ENCODE data around the gene PPFIA2.
A peak's percentile ranks its signal among the peaks of the same experiment; 100 is the strongest.

Gene PPFIA2

GRCh38 chr12:81627336-81628189 lies 131.6 kb downstream of the PPFIA2 start:
- no peak overlapping the region for H3K27ac ChIP-seq
- TF ChIP-seq ZFX (IDR thresholded peaks at IDR 0.05; ENCODE audit: borderline replicate concordance) (no peak), CTCF (IDR thresholded peaks at IDR 0.05) (peak; percentile 85)

GRCh38 chr12:81626406-81626805 lies 132.7 kb downstream of the PPFIA2 start:
- no peak overlapping the region for H3K27ac ChIP-seq
- no peak for TF ChIP-seq CTCF (IDR thresholded peaks at IDR 0.05)
- no peak for TF ChIP-seq ZFX (IDR thresholded peaks at IDR 0.05; ENCODE audit: borderline replicate concordance)

DNA sequence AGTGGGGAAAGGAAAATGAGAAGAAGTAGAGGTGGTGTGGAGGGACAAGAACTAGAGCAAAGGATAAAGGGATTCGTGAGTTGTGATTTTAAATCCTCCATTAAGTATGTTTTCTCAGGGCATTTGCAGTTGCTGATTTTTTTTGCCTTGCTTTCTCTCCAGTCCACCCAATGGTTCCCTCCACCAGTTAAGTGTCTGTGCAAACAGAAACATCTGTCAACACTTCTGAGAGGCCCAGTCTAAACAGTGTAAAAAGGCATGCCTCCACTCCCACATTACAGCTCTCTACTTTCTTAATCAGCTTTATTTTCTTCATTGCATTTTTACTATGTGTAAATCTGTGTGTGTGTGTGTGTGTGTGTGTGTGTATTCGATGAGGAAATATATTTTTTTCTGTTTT lies 141.2 kb downstream of the PPFIA2 start:
- no peak overlapping the region for H3K27ac ChIP-seq
- no peak for TF ChIP-seq CTCF (IDR thresholded peaks at IDR 0.05)
- no peak for TF ChIP-seq ZFX (IDR thresholded peaks at IDR 0.05; ENCODE audit: borderline replicate concordance)

GRCh38 chr12:81615026-81615588 lies 144.0 kb downstream of the PPFIA2 start:
- TF ChIP-seq ZFX (IDR thresholded peaks at IDR 0.05; ENCODE audit: borderline replicate concordance) (no peak), CTCF (IDR thresholded peaks at IDR 0.05) (no peak)
- no peak overlapping the region for H3K27ac ChIP-seq

DNA sequence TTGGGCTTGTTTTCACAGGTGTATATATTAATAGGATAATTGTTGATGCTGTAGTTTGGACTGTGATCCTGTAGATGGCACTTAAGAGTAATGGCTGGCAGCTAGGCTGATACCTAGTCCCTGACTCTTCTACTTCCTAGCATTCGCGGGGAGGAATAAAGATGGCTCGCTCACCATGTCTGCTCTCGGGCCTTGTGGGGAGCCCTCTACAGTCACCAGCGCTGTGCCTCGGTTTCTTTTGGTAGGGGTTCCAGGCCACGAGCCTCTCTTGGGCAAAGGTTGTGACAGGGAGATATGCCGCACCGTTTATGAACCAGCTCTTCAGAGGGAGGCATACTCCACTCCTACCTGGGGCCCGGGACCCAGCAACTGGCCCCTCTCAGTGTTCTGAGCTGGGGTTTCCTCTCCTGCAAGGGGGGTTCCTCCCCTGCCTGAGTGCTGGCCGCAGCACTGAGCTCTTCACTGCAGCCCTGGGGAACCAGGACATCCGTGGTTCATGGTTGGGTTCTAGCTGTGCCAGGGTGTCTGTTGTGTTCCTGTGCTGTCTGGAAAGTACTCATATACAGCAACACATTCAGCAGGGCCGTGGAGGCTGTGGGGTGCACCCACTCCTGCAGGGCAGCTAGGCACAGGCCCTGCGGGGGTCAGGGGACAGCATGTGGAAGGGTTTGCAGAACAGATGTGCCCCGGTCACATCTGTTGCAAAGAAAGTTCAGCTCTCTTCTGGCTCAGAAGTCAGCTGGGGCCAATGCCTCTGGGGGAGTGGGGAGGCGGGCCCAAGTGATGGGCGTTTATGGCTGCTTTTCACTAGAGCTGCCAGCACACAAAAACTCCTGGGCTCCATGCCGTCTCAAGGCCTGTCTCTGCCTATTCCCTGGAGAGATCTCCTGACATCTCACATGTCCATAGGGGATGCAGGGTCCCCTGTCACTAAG lies 147.9 kb downstream of the PPFIA2 start:
- no peak overlapping the region for H3K27ac ChIP-seq
- TF ChIP-seq CTCF (IDR thresholded peaks at IDR 0.05) = peak; percentile 86
- no peak for TF ChIP-seq ZFX (IDR thresholded peaks at IDR 0.05; ENCODE audit: borderline replicate concordance)

DNA sequence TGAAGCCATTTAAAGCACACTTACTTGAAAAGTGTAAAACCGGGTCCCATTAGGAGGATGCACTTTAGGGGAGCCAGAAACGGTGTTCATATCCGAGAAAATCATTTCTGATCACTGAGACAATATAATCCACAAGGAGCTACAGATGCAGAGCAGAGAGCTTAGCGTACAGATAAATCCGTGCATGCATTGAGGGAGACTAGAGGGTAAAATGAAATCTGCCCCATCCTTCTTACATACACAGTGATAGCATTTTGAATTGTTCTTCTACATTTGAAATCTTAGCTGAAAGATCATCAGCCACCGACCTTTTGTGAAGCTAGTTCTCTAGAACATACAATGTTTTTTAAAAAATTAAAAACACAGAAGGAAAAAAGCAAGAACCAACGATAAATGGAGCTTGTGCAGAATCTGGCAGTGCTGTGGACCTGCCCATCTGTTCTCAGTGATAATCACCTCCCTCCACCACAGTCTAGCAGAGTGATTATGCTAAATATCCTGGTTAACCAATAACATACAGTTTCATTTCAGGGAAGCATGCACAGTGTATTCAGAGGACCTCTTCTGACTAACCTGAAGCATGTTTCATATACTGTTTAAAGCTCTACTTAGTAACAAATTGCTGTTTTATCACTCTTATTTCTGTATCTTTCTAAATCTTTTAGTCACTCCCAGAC lies 161.1 kb downstream of the PPFIA2 start:
- no peak for TF ChIP-seq ZFX (IDR thresholded peaks at IDR 0.05; ENCODE audit: borderline replicate concordance)
- no peak for TF ChIP-seq CTCF (IDR thresholded peaks at IDR 0.05)
- H3K27ac ChIP-seq = peak overlapping the region; percentile 34
